CD4-positive, alpha-beta T cell treated with Interleukin-4 for 1 hour (primary cell): Measurements from ENCODE around the gene KCP.

Source experiments
- DNase-seq, 2 donors: peaks; one replicate each; pipeline ENCODE4 v3.0.0-alpha.2; 2020 to 2022

Gene KCP

DNA sequence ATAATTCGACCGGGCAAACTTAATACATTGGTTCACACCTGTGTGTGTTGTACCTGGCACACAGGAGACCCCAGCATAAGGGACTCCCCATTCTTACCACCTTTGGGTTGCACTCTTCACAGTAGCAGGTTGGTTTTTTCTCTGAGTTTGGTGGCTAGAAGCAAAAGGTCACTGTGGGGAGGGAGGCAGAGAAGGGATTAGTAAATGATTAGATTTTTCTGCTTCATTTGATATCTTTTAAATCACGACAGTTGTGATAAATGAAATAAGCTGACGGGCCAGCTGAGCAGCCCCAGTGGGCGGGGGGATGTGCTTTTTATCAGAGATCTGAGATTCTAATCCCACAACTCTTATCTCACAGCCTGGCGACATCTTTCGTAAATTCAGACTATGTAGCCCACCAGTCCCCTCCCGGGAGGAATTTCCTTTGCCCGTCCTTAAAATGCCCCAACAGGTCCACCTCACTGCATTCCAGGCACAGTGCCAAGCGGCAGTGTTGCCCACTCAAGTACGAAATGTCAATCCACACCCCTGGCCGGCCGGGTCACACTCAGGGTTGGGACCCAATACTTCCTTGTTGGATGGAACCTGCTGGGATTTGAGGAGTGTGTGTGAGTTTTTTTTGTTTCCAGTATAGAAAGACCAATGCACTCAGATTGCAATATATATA, 10.5 kb upstream of the KCP start:
- peak in 1 of 2 donors; percentile 1 for DNase-seq

DNA sequence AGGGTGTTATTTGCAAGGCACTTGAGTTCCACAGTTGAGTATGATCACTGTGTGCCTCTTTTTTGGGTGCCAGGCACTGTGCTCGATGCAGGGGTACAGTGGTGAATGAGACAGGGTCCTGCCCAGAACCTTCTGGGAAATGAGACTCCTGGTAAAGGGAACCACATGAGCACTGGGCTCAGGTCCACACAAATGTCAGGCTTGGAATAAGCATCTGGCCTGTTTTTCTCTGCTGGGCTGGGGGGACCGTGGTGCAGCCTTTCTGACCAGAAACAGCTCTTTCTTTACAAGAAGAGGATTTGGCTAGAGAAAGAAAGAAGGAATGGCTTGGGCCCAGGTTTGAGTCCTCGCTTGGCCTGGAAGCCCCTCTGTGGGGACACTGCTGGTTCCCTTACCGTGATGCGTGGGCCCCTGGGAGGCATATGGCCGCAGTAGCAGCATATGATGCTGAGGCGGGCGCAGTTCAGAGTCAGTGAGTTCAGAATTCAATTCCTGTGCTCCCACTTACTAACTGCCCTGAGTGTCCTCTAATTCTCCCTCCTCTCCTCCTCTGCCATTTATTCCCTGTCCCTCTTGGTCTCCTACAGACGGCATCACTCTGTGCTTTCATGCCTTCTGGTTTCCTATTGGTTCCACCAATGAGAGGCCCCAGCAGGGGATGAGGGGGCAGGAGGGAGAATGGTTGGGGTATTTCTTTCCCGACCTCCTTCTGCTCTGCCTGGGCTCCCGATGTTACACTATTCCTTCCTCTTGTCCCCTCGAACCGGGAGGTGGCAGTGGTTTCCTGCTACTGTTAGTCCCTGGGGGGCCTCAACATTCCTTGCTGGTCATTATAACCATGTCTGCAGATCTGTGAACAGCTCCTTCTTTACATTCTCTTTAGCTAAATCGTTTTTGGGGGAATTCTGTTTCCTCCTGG, 9.6 kb upstream of the KCP start:
- DNase-seq: no peak

DNA sequence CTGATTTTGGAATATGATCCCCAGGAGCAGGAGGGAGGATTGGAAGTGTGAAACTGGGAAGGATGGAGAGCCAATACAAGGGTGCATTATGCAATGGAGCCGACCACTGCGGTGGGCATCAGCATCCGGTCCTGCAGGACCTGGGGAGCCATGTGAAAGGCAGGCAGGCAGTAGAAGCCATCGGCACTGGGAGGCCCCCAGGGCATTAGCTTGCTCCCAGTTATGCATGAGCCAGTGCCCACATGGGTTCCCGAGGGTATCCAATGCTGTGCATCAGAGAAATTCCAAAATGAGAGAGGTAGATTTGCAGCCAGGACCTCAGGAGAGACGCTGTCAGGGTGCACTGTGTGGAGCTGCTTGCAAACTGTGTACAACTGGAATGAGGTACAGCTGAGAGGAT, 8.7 kb upstream of the KCP start:
- DNase-seq: no peak

GRCh38 chr7:128918016-128918665, 7.6 kb upstream of the KCP start:
- no peak for DNase-seq

DNA sequence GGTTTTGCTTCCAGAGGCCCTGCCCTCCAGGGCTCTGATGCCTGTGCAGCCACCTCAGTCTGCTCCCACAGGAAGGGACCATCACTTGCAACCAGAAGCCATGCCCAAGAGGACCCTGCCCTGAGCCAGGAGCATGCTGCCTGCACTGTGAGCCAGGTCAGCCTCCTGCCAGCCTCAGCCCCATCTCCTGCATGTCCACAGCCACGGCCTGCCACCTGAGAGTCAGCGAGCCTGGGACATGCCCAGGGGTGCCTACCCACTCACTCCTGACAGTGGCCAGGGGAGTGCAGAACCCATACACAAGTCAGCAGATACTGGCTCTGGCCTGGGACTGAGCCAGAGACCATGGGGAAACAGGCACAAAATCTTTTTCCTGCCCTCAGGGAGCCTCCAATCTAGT, 6.6 kb upstream of the KCP start:
- DNase-seq: no peak

- DNase-seq: no peak
Measured at GRCh38 chr7:128916643-128916915, 6.1 kb upstream of the KCP start.

- no peak for DNase-seq
Measured at GRCh38 chr7:128915841-128916642, 5.5 kb upstream of the KCP start.

DNA sequence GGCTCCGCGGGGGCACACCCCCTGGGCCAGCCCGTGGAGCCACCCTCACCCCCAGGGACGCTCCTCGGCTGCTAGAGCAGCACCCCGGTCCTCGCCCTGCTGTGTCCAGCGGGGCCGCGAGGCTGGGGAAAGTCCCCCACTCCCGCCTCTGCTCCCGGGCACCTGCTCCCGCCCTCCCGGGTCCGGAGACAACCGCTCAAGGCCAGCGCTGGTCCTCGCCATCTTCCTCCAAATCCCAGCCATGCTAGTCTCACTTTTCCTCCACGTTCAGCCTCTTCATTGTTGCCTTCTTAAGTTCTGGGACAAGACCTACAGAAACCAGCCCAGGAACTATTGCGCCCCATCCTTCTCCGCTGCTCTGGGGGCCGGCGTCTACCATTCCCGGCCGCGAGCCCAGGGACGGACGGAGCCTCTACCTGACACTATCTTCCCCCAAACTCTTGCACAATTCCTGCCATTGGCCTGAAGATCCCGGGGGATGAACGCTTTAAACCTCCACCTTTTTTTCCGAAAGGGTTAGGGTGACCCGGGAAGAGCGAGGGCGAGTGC, 4.8 kb upstream of the KCP start:
- no peak for DNase-seq

DNA sequence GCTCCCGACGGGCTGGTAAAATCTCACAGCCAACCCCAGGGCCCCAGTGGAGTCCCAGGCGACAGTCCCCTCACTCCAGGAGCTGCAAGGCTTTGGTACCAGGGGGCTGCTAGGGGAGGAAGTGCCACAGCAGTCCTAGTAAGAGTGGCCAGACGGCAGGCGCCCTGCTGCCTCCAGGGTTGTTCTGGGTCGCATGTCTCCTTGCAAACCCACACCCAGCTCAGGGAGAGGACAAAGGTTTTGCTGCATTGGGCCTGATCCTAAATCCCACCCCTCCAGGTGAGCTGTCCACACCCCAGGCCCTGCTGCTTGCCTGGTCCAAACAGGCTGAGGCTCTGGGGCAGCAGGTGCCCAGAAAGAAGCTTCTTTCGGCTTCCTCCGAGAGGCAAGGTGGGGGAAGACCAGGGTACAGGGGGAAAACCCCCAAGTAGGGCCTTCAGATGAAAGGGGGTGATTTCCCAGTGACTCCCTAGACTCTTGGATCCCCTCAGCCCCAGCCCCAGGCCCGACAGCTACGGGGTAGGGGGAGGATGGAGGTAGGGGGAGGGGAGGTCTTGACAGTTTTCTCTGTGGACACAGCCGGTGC, 4.2 kb upstream of the KCP start:
- peak in 1 of 2 donors; percentile 8 for DNase-seq

- peak in 1 of 2 donors; percentile 9 for DNase-seq
Measured at GRCh38 chr7:128913870-128914565, 3.5 kb upstream of the KCP start.

DNA sequence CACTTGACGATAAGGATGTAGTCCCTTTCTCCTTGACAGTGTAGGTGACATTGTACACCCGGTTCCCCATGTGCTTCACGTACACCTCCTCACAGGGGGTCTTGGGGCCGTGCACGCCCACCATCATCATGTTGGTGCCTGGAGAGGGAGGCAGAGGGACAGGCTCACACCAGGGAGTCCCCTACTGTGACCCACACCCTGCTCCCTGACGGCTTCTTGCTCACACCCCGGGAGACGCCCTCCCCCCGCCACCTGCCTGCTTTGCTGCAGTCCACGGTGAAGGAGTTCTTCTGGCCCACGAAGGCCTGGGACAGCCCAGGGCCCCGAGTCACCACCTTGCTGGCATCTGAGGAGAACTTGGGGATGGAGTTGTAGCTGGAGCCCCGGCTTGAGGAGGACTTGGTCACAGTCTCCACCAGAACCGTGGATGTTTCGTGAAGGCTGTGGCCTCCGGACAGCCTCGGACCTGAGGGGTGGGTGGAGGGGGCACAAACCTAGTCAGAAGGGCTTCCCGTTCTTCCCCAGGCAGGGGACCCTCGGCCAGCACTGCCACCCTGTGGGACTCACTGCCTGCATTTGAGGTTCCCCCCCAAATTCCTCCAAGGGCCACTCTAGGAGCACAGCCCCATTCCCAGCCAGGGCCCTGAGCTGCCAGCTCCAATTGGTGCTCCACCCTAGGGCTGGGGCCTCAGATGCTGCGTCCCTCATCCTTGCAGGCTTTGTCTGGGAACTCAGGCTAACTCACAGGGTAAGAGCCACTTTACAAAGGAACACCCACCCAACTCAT, 2.4 kb upstream of the KCP start:
- DNase-seq: peak in 1 of 2 donors; percentile 1

- peak in 1 of 2 donors; percentile 4 for DNase-seq
Measured at GRCh38 chr7:128912281-128912680, 1.8 kb upstream of the KCP start.

- DNase-seq: peak in 1 of 2 donors; percentile 9
Measured at GRCh38 chr7:128911423-128912031, 1.0 kb upstream of the KCP start.

DNA sequence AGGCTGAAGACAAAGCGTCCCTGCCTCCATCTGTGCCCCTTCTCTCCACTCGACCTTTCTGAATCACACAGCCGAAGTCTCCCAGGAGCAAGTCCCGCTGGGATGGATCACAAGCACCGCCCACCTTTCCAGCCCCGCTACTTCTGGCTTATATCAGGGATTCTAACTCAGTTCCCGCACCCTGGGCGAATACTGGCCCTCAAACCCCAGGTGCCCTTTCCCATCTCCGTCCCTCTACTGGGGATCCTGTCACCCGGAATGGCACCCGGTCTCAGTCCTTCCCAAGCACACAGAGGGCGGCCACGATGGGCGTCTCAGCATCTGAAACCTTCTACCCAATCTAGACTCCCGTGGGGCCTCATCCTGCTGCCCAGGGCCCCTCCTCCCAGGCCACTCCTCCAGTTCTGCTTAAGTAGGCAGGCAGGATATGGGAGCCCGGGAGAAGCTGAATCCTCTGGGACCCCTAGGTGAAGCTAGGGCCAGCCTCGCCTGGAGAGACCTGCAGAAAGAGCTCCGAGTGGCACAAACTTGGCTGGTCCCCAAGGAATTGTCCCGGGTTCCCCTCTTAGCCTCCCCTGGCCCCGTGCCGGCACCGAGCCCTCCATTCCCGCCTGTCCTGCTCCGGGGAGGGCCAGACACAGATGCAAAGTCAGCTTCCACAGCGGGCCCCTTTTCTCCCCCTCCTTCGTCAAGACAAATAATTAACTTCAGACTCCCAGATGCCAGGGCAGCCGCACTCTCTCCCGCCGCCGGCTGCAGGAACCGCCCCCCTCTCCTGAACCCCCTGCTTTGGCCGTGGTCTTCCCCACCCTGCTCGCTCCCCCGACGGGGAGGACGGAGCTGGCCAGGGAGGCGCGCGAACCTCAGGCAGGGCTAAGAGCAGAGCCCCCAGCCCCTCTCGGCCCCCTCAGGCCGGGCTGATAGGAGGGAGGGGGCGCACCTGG, 612 bp downstream of the KCP start:
- no peak for DNase-seq

DNA sequence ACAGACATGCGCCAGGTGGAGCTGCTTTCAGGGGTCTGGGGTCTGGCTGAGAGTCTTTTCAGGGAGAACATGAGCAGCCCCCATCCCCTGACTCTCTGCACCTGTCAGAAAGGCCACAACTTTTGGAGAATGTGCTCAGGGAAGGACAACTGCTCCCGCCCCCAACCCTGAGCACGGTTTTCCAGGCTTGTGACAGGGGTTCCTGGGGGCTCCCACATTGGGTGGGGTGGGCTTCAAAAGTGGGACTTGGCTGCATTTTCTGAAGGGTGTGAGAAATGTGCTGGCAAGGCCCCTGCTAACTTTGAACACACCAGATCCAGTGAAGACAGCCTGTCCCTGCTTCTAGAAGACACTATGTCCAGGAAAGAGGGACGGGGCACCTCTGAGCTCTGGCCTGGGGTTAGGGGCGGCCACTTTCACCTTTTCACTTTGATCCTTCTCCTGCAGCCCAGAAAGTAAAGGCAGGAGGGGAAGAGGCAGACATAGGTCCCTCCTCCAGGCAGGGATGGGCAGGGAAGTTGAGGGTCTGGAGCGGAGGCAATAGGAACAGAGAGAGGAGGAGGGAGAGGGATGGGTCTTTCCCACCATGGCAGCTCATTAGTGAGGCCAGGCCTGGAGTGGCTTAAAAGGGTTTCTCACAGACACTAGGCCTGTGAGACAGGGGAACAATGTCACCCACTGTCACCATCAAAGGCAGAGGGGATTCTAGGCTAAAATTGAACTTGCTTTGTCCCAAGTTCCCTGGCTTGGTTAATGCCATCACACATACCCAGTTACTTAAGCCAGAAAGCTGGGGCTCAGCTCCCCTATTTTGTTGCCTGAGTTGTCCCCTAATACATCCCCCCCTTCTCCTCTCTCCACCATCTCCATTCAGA, 1.5 kb downstream of the KCP start:
- DNase-seq: no peak

DNA sequence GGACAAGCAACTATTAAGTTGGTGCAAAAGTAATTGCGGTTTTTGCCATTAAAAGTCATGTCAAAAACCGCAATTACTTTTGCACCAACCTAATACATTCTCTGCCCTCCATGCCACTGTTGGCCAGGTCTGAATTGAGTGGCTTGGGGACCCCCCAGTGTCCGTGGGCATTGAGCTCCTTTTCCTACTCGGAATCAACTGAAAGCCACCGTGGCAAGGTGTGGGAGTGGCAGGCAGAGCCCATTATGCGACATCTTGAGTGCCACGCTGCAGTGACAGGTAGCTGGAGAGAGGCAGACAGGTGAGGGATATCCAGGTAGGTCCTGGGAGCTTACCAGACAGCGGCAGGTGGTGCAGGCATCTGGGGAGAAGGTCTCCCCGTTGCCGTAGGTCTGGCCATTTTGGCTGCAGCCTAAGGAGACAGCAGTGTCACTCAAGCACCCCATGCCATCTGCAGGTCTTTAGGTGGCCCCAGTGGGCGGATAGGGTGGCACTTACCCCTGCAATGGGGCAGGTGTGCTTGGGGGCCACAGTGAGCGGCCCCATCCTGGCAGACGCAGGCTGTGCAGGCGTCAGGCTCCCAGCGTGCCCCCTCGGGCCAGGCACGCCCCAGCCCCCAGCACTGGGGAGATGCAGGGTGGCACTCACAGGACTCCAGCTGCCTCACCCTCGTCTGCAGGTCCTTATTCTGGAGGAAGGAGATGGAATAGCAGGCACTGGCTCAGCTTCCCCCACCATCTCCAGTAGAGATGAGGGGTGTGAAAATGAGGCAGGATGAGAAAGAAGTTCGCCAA, 3.5 kb downstream of the KCP start:
- no peak for DNase-seq

- DNase-seq: no peak
Measured at GRCh38 chr7:128906001-128906765, 4.3 kb downstream of the KCP start.
